Neural cell (in vitro differentiated cells): ENCODE results near the gene MICU1. TPM values are rescaled to one million over a fixed set of nuclear protein-coding genes. Genes with fewer than 3 reads are reported as not detected.

Source experiments
- H2AFZ ChIP-seq: fragments of 200-600, 300-800 bp; sonication (generic), shearing (Covaris generic); 2 replicates; pipeline ENCODE4 v1.6.0; 2014; ENCODE audit warnings: low read depth, mild to moderate bottlenecking, antibody characterized with exemption, low read length, moderate library complexity
- H3F3A ChIP-seq: fragments of 200-600 bp; shearing (Covaris generic); 2 replicates; pipeline ENCODE4 v1.6.1; 2016; ENCODE audit warnings: mild to moderate bottlenecking, moderate library complexity, mixed read lengths, antibody characterized with exemption, low read length; ENCODE audit not compliant: insufficient read depth, poor library complexity, severe bottlenecking
- H3K27ac ChIP-seq: fragments of 200-600, 300-800 bp; sonication (generic), shearing (Covaris generic); 2 replicates; pipeline ENCODE4 v1.5.1; 2014; ENCODE audit warnings: mild to moderate bottlenecking, low read length, moderate library complexity
- H3K27me3 ChIP-seq: fragments of 300-800, 200-600 bp; sonication (generic), shearing (Covaris generic); 2 replicates; pipeline ENCODE4 v1.6.0; 2014; ENCODE audit warnings: mild to moderate bottlenecking, low read depth, low read length, moderate library complexity; ENCODE audit not compliant: insufficient read depth
- H3K36me3 ChIP-seq: fragments of 300-800, 200-600 bp; sonication (generic), shearing (Covaris generic); 2 replicates; pipeline ENCODE4 v1.5.1; 2014; ENCODE audit warnings: mild to moderate bottlenecking, antibody characterized with exemption, low read length, moderate library complexity; ENCODE audit not compliant: insufficient read depth
- H3K4me2 ChIP-seq: fragments of 300-800, 200-600 bp; sonication (generic), shearing (Covaris generic); 2 replicates; pipeline ENCODE4 v1.6.0; 2014; ENCODE audit warnings: mild to moderate bottlenecking, low read length
- H3K4me3 ChIP-seq: fragments of 300-800, 200-600 bp; sonication (generic), shearing (Covaris generic); 2 replicates; pipeline ENCODE4 v1.5.1; 2014; ENCODE audit warnings: mild to moderate bottlenecking, low read length, moderate library complexity
- H3K79me2 ChIP-seq: fragments of 200-600 bp; shearing (Covaris generic); replicated peaks from 2 replicates; pipeline ENCODE4 v1.6.0; 2014; ENCODE audit warnings: mild to moderate bottlenecking, low read length, moderate library complexity; ENCODE audit not compliant: insufficient read depth
- H3K9ac ChIP-seq: fragments of 300-800, 200-600 bp; sonication (generic), shearing (Covaris generic); 2 replicates; pipeline ENCODE4 v1.6.1; 2016; ENCODE audit warnings: mild to moderate bottlenecking, low read length, mixed read lengths
- H3K9me2 ChIP-seq: fragments of 200-600 bp; shearing (Covaris generic); 2 replicates; pipeline ENCODE4 v1.6.1; 2016; ENCODE audit warnings: mild to moderate bottlenecking, low read length, mixed read lengths; ENCODE audit not compliant: insufficient read depth
- H3K9me3 ChIP-seq: fragments of 200-600, 300-800 bp; sonication (generic), shearing (Covaris generic); 2 replicates; pipeline ENCODE4 v1.6.1; 2016; ENCODE audit warnings: mild to moderate bottlenecking, mixed run types, low read length, moderate library complexity, mixed read lengths
- H4K20me1 ChIP-seq: fragments of 200-600 bp; shearing (Covaris generic); 2 replicates; pipeline ENCODE4 v1.6.1; 2016; ENCODE audit warnings: mild to moderate bottlenecking, mixed run types; ENCODE audit not compliant: insufficient read depth
- EP300 ChIP-seq: fragments of 450-650 bp; conservative IDR thresholded peaks from 2 replicates; pipeline ENCODE4 v1.6.1; 2014; ENCODE audit warnings: antibody characterized with exemption, mild to moderate bottlenecking, moderate library complexity; ENCODE audit not compliant: poor library complexity, severe bottlenecking
- EZH2 ChIP-seq: fragments of 200-600, 300-800 bp; shearing (Covaris generic), sonication (generic); IDR thresholded peaks from 2 replicates; pipeline ENCODE4 v1.6.1; 2014; ENCODE audit warnings: antibody characterized with exemption, low read length, borderline replicate concordance, mild to moderate bottlenecking; ENCODE audit not compliant: insufficient read depth, poor library complexity, severe bottlenecking
- MXI1 ChIP-seq: fragments of 450-650 bp; conservative IDR thresholded peaks from 2 replicates; pipeline ENCODE4 v1.6.1; 2014; ENCODE audit warnings: antibody characterized with exemption, mild to moderate bottlenecking; ENCODE audit not compliant: poor library complexity, severe bottlenecking
- POLR2AphosphoS5 ChIP-seq: IDR thresholded peaks from 2 replicates; pipeline ENCODE4 v1.6.1; 2012
- RAD21 ChIP-seq: fragments of 450-650 bp; conservative IDR thresholded peaks from 2 replicates; pipeline ENCODE4 v1.6.1; 2014; ENCODE audit warnings: antibody characterized with exemption, mild to moderate bottlenecking, moderate library complexity
- SMC3 ChIP-seq: fragments of 450-650 bp; conservative IDR thresholded peaks from 2 replicates; pipeline ENCODE4 v1.6.1; 2014; ENCODE audit warnings: antibody characterized with exemption, mild to moderate bottlenecking, moderate library complexity; ENCODE audit not compliant: poor library complexity
- TAF1 ChIP-seq: IDR thresholded peaks from 2 replicates; pipeline ENCODE4 v1.6.1; 2012; ENCODE audit warnings: low read depth
- polyA plus RNA-seq: library from polyadenylated mRNA; depleted of rRNA; stranded (reverse); fragments of >200 nt; gene quantifications from 2 replicates; pipeline ENCODE4 v1.2.3, GENCODE V29; 2014
- TF ChIP-seq, protein P1 (sequence below): IDR thresholded peaks from 2 replicates; pipeline ENCODE4 v1.6.1; 2012; ENCODE audit warnings: borderline replicate concordance
- TF ChIP-seq, protein P2 (sequence below): fragments of 450-650 bp; IDR thresholded peaks from 2 replicates; pipeline ENCODE4 v1.5.1; 2014; ENCODE audit warnings: antibody characterized with exemption, mild to moderate bottlenecking, moderate library complexity; ENCODE audit not compliant: poor library complexity, severe bottlenecking

MICU1 gene
- polyA plus RNA-seq, 1 donor from 2014 or later = 86.0 TPM

- Histone ChIP-seq H3K27me3 (no peaks in the 10 kb centered on the region), H3F3A (no peaks in the 10 kb centered on the region), H3K36me3 (peaks cover 8% of the 10 kb centered on the region), H4K20me1 (no peaks in the 10 kb centered on the region), H3K27ac (no peak overlapping the region), H3K9me3 (no peaks in the 10 kb centered on the region), H3K9me2 (no peaks in the 10 kb centered on the region), H3K79me2 (no peaks in the 10 kb centered on the region), H3K4me2 (no peak overlapping the region), H2AFZ (no peak overlapping the region), H3K9ac (no peak overlapping the region), H3K4me3 (no peak overlapping the region)
- TF ChIP-seq EP300 = no peak
- TF ChIP-seq EZH2 = no peak
- TF ChIP-seq, protein P1, sequence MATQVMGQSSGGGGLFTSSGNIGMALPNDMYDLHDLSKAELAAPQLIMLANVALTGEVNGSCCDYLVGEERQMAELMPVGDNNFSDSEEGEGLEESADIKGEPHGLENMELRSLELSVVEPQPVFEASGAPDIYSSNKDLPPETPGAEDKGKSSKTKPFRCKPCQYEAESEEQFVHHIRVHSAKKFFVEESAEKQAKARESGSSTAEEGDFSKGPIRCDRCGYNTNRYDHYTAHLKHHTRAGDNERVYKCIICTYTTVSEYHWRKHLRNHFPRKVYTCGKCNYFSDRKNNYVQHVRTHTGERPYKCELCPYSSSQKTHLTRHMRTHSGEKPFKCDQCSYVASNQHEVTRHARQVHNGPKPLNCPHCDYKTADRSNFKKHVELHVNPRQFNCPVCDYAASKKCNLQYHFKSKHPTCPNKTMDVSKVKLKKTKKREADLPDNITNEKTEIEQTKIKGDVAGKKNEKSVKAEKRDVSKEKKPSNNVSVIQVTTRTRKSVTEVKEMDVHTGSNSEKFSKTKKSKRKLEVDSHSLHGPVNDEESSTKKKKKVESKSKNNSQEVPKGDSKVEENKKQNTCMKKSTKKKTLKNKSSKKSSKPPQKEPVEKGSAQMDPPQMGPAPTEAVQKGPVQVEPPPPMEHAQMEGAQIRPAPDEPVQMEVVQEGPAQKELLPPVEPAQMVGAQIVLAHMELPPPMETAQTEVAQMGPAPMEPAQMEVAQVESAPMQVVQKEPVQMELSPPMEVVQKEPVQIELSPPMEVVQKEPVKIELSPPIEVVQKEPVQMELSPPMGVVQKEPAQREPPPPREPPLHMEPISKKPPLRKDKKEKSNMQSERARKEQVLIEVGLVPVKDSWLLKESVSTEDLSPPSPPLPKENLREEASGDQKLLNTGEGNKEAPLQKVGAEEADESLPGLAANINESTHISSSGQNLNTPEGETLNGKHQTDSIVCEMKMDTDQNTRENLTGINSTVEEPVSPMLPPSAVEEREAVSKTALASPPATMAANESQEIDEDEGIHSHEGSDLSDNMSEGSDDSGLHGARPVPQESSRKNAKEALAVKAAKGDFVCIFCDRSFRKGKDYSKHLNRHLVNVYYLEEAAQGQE = no peak
- no peak for TF ChIP-seq TAF1
- TF ChIP-seq SMC3 = no peak
- no peak for TF ChIP-seq MXI1
- TF ChIP-seq RAD21 = no peak
- no peak for TF ChIP-seq POLR2AphosphoS5
- TF ChIP-seq, protein P2, sequence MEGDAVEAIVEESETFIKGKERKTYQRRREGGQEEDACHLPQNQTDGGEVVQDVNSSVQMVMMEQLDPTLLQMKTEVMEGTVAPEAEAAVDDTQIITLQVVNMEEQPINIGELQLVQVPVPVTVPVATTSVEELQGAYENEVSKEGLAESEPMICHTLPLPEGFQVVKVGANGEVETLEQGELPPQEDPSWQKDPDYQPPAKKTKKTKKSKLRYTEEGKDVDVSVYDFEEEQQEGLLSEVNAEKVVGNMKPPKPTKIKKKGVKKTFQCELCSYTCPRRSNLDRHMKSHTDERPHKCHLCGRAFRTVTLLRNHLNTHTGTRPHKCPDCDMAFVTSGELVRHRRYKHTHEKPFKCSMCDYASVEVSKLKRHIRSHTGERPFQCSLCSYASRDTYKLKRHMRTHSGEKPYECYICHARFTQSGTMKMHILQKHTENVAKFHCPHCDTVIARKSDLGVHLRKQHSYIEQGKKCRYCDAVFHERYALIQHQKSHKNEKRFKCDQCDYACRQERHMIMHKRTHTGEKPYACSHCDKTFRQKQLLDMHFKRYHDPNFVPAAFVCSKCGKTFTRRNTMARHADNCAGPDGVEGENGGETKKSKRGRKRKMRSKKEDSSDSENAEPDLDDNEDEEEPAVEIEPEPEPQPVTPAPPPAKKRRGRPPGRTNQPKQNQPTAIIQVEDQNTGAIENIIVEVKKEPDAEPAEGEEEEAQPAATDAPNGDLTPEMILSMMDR = no peak
Observed at GRCh38 chr10:72564596-72564995, 61.3 kb downstream of the MICU1 start.

DNA sequence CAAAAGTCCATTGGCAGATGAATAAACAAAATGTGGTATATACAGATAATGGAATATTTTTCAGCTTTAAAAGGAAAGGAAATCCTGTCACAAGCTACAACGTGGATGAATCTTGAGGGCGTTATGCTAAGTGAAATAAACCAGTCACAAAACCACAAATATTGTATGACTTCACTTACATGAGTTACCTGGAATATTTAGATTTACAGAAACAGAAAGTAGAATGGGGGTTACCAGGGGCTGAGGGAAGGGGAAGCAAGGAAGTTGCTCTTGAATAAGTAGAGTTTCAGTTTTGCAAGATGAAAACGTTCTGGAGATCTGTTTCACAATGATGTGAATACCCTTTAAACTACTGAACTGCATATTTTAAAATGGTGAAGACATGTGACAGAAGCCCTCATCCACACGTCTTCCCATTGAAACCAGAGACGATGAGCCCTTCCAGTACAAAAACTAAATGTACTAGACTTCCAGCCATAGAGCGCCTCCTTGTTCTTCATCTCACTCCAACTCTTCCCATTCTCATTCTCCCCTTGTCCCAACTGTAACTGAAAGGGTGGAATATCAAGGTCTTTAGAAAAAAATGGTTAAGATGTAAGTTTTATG is 62.4 kb downstream of the MICU1 start:
- H4K20me1 ChIP-seq = no peaks in the 10 kb centered on the region
- no peaks in the 10 kb centered on the region for H3K9me3 ChIP-seq
- H3K27me3 ChIP-seq = no peaks in the 10 kb centered on the region
- TF ChIP-seq, protein P2 = no peak
- TF ChIP-seq POLR2AphosphoS5 (no peak), TAF1 (no peak), MXI1 (no peak), EZH2 (no peak), EP300 (no peak), RAD21 (no peak), SMC3 (no peak)
- TF ChIP-seq, protein P1 = no peak
- H2AFZ ChIP-seq = no peak overlapping the region
- H3K79me2 ChIP-seq = no peaks in the 10 kb centered on the region
- no peak overlapping the region for H3K4me3 ChIP-seq
- no peaks in the 10 kb centered on the region for H3F3A ChIP-seq
- H3K9me2 ChIP-seq = no peaks in the 10 kb centered on the region
- H3K9ac ChIP-seq = no peak overlapping the region
- H3K4me2 ChIP-seq = no peak overlapping the region
- H3K27ac ChIP-seq = no peak overlapping the region
- H3K36me3 ChIP-seq = peaks cover 8% of the 10 kb centered on the region
